ENCODE results near the gene KLHL29.

Gene KLHL29

DNA sequence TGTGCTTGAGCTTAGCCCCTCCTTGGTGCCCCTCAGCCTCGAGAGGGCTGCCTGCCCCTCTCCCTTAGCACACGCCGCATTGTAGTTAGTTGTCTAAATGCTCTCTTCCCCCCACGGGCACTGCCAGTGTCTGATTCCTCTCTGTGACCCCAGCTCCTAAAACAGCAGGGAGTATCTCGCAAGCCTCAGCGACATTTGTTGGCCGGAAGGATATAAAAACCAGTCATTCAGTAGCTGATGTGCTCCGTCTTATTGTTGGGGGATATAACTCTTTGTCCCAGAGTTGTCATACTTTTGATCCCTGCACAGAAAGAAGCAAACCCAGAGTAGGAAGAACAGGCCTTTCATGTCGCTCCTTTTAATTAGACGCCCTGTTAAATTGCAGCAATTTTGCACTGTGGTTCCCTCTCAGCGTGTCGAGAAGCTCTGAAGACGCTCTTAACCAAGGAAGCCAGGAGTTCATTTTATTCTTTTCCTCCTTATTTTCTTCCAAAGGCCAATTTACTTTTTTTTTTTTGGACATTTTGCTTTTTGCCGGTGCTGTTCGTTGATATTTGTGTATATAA, 201.8 kb downstream of the KLHL29 start:
- in situ Hi-C loops (cut with MboI; ENCODE audit: low sequenced_read_pairs): no loop called here

- in situ Hi-C loops (cut with MboI; ENCODE audit: low sequenced_read_pairs): no loop called here
Observed at GRCh38 chr2:23587341-23587880, 202.4 kb downstream of the KLHL29 start.

- in situ Hi-C loops (cut with MboI; ENCODE audit: low sequenced_read_pairs): no loop called here
Observed at GRCh38 chr2:23588106-23588505, 203.1 kb downstream of the KLHL29 start.

GRCh38 chr2:23588508-23589201, 203.7 kb downstream of the KLHL29 start:
- in situ Hi-C loops (cut with MboI; ENCODE audit: low sequenced_read_pairs): no loop called here

GRCh38 chr2:23589220-23589647, 204.3 kb downstream of the KLHL29 start:
- in situ Hi-C loops (cut with MboI; ENCODE audit: low sequenced_read_pairs): no loop called here

DNA sequence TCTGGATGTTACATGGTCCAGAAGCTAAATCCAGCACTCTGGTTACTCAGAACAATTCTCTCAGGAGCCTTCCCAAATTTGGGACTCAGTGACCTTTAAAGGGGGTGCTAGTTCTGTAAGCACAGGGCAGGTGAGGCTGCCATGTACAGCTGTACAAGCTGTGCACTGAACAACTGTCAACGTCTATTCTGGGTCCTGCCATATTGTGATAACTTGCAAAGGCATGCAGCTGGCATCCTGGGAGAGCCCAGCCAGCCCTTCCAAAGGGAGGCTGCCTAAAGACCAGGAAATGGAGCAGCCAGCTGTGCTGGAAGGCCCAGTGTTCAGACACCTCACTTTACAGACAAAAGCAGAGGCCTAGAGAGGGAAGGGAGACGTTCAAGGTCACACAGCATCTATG, 204.8 kb downstream of the KLHL29 start:
- in situ Hi-C loops (cut with MboI; ENCODE audit: low sequenced_read_pairs): no loop called here

DNA sequence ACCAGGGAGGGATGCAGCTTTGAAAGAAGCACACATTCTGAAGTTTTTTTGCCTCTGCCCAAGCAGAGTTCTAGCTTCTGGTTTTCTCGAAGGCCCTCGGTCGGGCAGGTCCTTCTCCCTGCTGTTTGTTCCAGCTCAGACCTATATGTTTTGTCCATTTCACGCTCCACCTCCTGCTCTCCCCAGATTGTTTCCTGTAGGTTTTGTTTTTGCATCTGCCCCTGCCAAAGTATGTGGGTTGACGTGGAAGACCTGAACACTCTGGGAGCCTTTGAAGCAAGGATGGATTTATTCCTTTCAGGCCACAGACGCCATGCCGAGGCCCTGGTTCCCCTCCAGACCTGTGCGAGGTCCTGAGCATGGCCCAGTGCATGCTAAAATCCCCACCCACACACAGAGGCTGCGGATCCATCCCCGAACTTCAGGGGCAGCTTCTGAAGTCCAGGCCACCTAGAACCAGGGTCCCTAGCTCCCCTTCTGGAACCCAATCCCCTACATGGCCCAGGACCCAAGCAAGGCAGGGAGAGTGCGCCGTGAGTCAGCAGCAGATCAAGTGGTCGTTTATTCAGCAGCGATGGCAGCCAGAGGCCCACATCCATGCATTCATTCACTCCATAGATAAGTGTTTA, 205.4 kb downstream of the KLHL29 start:
- in situ Hi-C loops (cut with MboI; ENCODE audit: low sequenced_read_pairs): no loop called here

DNA sequence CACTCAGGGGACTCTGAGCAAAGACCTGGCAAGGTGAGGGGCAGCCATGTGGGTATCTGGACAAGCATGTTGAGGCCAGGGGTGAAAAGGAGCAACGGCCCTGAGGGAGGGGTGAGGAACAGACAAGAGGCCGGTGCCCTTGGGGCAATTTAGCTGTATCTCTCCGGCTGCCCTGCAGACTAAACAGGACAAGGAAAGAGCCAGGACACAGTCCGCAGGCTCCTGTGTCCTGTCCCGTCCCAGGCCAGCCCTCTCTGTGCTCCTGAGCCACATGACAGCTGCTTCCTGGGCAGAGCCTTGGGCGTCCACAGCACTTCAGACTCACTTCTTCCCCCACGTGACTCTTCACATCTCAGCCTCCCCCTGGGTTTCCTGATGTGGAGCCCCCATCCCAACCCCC, 206.1 kb downstream of the KLHL29 start:
- in situ Hi-C loops (cut with MboI; ENCODE audit: low sequenced_read_pairs): no loop called here

DNA sequence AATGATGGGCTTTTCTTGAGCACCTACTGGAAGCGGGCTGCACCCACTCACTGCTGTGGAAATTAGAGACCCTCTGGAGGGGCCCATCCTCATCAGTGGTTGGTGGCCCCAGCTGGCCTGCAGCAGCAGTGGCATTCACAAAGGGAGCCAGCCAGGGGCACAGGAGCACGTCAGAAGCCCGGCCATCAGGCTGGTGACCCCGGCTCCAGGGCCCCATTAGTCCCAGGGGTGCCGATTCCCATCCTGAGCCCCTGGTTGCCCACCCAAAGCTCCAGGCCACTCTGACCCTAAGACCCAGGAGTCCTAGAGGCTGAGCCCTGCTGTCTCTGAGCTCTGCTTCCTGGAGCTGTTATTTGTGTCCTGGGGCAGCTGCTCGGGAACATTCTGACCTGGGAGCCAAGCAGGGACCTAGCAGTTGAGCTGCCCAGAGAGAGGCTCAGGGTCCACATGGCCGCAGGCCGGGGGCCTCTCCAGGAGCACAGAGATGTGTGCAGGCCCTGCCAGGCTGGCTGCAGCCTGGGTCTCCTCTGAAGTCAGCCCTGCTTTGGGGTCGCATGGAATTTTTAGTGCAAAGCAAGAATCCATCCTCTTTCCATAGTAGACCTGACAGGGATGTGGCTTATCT, 207.2 kb downstream of the KLHL29 start:
- in situ Hi-C loops (cut with MboI; ENCODE audit: low sequenced_read_pairs): no loop called here

GRCh38 chr2:23592898-23593751, 208.1 kb downstream of the KLHL29 start:
- in situ Hi-C loops (cut with MboI; ENCODE audit: low sequenced_read_pairs): no loop called here

DNA sequence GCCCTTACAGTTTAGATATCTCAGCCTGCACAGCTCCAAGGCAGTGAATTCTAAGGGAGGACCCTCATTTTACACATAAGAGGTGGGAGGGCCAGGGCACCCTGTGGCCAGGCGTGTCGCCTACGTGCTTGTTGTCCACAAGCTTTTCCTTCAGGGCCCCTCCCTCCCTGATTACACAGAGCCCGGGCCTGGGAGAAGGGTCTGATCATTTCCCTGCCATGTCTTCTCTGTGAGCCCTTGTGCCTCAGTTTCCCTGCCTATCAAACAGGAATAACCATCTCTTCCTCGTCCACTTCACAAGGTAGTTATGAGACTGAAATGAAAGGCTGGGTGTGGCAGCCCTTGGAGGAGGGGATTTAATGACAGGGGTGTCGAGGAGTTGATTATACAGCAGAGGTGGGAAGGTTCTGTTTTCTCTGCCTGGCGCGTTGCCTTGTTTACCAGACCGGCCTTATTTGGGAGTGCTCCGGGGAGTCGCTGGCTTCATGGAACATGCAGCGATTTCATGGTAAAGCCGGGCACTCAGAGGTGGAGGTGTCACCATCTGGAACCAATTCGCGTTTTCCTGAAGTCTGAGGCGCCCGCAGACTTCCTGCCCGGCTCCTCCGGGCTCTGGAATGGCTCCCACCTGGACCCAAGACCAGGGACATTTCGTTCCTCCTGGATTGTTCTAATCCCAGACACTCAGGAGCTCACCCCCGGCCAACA, 208.9 kb downstream of the KLHL29 start:
- in situ Hi-C loops (cut with MboI; ENCODE audit: low sequenced_read_pairs): no loop called here

DNA sequence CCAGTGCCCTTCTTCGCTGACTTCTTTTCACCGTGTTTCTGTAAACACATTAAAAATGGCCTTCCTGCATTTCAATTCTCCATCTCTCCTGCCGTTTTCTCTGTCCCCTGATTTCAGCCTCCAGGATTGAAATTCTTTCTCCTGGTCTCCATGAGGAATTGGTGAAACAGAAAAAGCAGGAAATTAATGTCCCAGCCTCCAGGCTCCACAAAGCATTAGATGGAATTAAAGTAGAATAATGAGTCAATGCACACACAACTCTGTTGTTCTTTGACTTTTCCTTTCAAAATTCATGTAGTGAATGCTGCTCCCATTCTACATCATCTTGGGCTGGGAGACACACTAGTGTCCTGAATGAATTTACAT, 209.5 kb downstream of the KLHL29 start:
- in situ Hi-C loops (cut with MboI; ENCODE audit: low sequenced_read_pairs): no loop called here

DNA sequence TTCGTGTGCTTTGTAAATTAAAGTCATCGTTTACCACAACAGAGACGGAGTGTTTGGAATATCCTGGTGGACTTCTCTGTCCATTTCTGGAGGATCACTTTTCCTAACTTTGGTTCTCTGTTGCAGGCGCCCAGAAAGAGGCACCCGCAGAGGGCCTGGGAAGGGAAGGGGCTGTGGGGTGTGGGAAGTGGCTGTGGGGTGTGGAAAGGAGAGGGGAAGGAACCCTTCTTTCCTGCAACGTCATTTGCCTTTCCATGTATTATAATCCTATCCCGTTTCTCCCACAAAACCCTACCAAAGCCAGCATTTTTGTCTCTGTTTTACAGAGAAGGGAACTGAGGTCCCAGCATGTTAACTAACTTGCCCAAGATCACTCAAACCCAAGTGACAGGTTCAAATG, 210.0 kb downstream of the KLHL29 start:
- in situ Hi-C loops (cut with MboI; ENCODE audit: low sequenced_read_pairs): no loop called here

GRCh38 chr2:23595601-23596251, 210.7 kb downstream of the KLHL29 start:
- in situ Hi-C loops (cut with MboI; ENCODE audit: low sequenced_read_pairs): no loop called here

DNA sequence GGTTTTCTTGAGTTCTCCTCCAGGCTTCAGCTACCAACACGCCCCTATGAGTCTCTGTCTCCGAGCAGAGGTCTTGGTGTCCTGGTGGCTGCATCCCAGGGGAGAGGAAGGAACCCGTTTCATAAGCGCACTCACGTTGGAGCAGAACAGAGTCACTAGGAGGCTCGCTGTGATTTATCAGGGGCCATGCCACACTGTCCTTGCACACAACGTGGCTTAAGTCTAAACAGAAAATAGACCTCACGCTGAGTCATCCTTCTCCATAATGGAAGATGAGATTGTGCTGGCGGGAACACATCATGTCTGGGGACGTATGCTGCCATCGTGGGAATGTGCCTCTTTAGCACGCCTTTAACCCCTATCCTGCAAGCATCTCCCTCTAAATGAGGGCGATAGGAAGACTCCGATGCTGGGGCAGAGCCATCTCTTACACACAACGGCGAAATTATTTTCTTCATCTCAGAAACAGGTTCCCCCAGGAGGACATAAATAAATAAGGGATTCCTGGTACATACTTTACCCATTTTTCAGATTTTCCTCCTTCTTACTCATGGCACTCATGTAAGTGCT, 211.4 kb downstream of the KLHL29 start:
- in situ Hi-C loops (cut with MboI; ENCODE audit: low sequenced_read_pairs): no loop called here

DNA sequence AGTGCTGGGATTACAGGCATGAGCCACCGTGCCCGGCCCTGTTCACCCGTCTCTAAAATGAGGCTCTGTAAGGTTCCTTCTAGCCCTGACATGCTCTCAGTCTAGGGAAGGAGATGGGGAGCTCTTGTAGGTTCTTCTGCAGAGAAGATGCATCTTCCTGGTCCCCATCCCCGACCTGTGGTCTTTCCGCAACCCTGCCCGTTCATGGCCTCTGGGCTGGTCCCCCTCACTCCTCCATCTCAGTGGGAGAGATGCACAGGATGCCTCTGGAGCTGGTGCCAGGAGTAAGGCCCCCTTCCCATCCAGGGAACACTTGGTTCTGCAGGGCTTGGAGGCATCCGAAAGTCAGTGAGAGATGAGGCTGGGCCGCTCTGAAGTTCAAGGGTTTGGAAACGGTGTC, 212.7 kb downstream of the KLHL29 start:
- in situ Hi-C loops (cut with MboI; ENCODE audit: low sequenced_read_pairs): no loop called here

GRCh38 chr2:23599006-23599405, 214.0 kb downstream of the KLHL29 start:
- in situ Hi-C loops (cut with MboI; ENCODE audit: low sequenced_read_pairs): no loop called here

GRCh38 chr2:23599667-23600066, 214.7 kb downstream of the KLHL29 start:
- in situ Hi-C loops (cut with MboI; ENCODE audit: low sequenced_read_pairs): no loop called here

GRCh38 chr2:23600346-23600745, 215.4 kb downstream of the KLHL29 start:
- in situ Hi-C loops (cut with MboI; ENCODE audit: low sequenced_read_pairs): no loop called here
